HTR-8/SVneo (cell line): ENCODE data around the gene MELK.

ENCODE experiments used
- DNase-seq: peaks from one replicate; pipeline ENCODE4 v3.0.0; 2011; ENCODE audit warnings: low spot score, mixed read lengths; ENCODE audit not compliant: insufficient read length
- FAIRE-seq: peaks from 2 replicates; lab custom pipeline; 2011; peaks lifted over from hg19 to GRCh38; lab: Jason Lieb, UNC

MELK gene

DNA sequence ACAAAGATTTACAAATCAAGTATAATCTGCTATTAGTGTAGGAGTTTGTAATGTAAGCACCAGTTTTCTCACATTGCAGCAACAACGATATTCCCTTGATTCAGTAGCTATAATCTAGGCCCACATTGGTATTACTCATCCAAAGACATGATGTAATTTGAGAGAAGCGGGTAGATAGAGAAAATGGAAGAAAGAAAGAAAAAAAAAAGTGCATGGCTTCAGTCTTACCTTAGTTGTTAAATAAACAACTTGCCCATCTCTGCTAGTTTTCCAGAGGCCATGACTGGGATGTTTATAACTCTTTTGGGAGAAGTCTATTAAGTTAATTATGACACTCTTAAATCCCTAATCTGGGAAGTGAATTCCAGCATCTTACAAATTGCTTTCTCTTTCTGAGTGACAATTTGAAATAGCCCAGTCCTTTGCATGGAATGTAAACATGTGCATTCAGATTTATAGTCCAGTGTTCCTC is 2.8 kb downstream of the MELK start:
- FAIRE-seq (no peak), DNase-seq (no peak)

DNA sequence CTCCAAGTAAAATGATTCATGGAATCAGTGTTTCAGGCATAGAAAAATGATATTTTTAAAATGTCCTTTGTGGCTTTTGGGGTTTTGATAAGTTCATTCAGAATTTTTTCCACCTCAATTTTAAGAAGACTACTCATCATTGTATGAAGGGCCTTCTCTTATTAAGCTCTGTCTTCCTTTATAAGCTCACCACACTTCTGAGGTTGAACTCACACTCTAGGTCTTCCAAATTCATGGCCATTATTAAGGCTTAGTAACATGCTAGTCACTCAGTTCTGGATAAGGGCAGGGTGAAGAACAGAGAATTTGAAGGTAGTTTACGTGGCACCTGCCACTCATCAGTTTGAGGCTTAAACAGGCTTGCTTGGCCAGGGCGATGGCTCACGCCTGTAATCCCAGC is 4.2 kb downstream of the MELK start:
- FAIRE-seq (no peak), DNase-seq (no peak)

DNA sequence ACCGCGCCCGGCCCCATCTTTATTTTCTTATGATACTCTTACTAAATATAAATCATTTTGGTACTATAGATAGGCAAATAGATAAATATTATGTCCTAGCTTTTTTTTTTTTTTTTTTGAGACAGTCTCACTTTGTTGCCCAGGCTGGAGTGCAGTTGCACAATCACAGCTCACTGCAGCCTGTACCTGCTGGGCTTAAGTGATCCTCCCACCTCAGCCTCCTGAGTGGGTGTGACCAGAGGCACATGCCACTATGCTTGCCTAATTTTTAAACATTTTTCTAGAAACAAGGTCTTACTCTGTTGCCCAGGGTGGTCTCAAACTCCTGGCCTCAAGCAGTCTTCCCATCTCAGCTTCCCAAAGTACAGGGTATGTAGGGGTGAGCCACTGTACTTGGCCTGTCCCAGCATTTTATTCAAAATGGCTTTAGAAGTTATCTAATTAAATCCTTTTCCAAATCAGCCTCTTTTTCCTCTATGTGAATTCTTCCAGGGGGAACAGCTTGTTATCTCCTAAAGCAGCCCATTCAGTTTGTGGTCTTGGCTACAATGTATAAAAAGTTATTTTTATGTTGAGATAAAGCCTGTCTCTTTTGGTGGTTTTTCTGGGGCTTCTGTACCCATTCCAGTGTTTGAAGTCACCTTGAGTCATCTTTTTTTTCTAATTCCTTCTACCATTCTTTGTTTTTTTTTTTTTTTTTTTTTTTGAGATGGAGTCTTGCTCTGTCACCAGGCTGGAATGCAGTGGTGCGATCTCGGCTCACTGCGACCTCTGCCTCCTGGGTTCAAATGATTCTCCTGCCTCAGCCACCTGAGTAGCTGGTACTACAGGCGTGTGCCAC is 12.1 kb downstream of the MELK start:
- DNase-seq = peak; percentile 35
- FAIRE-seq = no peak

DNA sequence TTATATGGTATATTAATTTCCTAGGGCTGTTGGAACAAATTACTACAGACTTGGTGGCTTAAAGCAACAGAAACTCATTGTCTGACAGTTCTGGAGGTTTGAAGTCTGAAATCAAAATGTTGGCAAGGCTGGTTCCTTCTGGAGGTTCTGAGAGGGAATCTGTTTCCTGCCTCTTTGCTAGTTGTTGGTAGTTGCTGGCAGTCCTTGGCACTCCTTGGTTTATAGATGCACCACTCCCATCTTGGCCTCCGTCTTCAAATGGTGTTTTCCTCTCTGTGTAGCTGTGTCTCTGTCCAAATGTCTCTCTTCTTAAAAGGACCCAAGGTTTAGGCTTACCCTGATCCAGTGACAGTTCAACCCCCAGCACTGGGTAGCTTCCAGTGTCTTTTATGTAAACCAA is 17.5 kb downstream of the MELK start:
- DNase-seq (no peak), FAIRE-seq (no peak)

DNA sequence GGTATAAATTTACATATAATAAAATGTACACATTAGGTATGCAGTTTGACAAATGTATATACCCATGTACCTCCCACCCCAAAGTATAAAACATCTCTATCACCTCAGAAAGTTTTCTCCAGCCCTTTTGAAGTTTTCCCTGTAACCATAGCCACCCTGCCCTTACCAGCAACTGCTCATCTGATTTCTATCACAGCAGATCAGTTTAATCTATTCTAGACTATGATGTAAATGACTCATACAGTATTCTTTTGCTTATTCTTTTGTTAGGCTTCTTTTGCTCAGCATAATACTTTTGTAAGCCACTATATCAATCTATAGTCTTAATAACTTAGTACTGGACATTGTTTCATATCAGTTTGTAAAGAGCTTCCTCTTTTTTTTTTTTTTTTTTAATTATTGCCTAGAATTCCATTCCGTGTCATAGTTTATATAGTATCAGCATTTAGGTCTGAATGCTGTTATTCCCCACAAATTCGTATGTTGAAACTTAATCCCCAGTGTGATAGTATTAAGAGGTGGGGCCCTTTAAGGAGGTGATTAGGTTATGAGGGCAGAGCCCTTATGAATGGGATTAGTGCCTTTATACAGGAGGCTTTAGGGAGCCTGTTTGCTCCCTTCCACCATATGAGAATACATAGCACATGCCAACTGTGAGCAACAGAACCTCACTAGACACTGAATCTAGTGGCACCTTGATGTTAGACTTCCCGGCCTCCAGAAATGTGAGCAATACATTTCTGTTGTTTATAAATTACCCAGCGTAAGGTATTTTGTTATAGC is 20.3 kb downstream of the MELK start:
- FAIRE-seq (no peak), DNase-seq (no peak)

DNA sequence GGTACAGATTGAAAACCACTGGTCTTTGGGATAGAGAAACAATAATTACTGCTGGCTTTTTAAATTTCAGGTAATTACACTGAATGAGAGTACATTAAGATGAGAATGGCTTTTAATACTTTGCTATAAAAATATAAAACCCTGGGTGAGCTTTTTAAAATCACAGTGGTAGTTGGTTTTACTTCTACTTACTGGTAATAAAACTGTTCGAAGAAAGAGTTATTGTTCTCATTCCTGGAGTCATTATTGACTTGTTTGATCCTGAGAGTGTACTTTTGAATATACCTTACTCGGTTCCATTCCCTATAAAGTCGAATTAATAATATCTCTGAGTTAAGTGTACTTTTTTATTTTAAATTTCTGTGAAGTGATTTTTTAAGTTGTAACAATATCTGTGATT is 21.5 kb downstream of the MELK start:
- FAIRE-seq (no peak), DNase-seq (no peak)

DNA sequence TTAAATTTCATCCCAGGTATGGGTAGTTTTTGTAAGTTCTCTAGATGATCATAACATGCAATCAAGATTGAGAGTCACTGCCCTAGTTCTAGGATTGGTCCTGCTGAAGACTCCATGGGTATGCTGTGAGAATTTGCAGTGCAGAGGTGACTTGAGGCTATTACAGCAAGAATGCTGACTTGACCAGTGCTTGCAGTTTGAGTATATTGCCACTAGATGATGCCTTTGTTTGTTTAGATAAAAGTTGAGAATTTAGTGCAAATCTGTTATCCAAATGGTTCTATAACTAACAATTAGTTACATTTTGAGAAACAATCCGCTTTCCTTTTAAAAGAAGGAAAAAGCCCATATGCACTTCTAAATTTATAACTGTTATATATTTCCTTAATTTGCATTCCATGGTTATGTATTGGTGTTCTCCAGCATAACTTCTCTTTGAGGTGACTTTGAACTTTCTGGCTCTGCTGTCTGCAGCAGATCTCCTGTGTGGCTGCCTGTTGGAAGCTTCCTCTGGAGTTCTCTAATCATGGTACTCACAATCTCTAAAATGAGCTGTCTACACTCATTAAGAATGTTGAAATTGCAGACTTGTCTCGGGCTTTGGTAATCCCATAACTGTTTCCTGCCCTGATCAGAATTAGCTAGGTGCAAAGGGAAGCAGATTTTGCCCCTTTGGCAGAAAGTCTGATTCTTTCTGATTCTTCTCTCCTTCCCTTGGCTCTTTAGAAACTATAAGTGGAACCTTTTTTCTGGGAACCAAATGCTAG is 24.9 kb downstream of the MELK start:
- DNase-seq = peak; percentile 48
- FAIRE-seq = no peak

DNA sequence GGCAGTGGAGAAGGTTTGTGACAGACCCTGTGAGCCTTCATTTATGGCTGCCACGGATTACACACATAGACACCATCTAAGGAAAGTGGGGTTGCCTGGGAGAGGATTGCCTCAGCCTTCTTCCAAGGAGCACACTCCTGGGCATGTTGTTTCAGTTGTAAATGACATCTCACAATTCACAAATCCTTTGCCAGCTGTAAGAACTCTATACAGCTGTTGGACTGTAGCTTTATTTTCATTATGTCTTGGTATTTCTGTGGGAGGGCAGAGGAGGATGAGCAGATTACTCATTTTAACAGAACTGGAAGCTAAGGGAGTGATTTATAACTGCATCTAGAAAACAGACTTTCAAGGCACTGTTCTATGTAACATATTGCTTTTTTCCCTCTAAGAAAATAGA is 25.6 kb downstream of the MELK start:
- FAIRE-seq (no peak), DNase-seq (no peak)

DNA sequence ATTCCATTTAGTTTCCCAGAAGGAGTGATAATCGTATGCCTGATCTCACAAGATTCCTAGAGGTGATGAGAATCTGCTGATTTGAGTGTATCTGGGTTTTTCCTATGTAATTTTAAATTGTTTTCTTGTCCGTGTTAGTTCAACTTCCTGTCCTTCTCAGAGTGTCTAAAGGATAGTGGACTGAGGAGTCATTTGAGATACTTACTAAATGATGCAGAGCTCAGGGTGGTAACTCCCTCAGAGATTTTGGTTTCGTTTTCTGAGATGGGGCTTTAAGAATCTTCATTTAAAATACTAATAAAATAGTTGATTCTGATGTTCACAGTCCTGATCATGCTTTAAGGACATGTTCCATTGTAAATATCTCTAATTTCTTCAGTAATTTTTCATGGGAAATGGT is 30.3 kb downstream of the MELK start:
- DNase-seq (no peak), FAIRE-seq (no peak)

DNA sequence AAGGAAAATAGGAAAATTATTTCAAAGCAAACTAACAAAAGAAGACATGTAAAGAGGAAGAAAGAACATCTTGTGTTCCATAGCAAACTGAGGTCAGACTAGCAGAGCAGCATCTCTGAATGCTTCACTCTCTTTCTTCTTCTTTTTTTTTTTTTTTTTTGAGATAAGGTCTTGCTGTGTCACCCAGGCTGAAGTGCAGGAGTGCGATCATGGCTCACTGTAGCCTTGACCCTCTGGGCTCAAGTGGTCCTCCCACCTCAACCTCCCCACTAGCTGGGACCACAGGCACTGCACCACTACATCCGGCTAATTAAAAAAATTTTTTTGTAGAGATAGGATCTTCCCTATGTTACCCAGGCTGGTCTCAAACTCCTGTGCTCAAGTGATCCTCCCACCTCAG is 36.6 kb downstream of the MELK start:
- DNase-seq (no peak), FAIRE-seq (no peak)

DNA sequence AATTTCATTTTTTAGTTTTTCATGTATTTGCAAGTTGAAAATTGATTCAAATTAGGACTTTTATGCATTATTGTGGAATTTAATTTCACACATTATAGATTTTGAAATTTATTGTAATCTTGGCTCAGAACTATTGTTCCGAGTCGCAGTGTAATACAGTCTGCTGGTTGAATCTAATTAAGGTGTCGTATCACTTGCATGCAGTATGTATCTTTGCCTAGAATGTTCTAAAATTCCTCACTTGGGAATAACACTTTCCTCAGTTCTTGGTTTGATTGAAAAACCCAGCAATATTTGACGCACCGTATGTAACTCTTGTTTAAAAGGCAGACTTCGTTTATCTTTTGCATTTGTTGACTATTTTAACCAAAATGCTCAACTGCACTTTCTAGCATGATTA is 49.4 kb downstream of the MELK start:
- DNase-seq (no peak), FAIRE-seq (no peak)

DNA sequence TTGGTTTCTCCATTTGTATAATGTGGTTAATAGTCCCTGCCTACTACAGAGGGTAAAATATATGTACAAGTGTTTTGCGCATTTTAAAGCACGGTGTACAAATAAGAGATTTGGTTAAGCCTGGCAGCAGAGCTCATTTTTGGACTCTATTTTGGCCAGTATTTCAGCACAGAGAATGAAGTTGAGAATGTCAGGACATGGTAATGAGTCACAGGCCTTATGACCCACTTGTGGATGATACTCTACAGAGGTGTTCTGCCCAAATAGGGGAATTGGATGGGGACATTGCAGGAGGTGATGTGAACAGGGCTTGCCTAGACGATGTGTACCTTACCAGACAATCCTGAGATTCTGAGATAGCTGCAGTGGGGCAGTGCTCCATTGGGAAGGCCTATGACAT is 50.6 kb downstream of the MELK start:
- FAIRE-seq (no peak), DNase-seq (no peak)

DNA sequence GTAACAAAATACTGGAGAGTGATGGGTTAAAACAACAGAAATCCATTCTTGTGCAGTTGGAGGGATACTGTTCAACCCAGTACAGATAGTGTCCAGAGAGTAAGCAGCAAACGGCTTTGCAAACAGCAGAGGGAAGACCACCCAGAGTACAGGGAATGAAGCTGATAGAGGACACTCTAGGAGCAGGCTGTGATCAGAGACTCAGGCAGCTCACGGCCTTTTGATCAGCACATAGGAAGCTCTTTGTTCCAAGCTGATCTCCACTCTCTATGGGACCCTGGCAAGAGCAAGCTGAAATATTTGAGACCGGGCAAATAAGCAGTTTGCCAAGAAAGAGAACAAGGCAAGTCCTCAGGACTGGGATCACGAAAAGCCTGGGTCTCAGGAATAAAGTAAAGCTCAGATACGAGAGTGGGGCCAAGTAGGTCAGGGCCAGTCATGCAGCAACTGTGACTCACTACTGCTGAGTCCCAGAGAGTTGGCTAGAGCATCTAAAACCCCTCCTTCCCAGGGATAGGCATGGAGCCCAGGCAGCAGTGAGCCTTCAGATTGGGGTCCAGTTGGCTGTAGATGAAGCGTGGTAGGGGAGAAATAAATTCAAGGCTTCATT is 52.4 kb downstream of the MELK start:
- FAIRE-seq (no peak), DNase-seq (peak; percentile 41)

DNA sequence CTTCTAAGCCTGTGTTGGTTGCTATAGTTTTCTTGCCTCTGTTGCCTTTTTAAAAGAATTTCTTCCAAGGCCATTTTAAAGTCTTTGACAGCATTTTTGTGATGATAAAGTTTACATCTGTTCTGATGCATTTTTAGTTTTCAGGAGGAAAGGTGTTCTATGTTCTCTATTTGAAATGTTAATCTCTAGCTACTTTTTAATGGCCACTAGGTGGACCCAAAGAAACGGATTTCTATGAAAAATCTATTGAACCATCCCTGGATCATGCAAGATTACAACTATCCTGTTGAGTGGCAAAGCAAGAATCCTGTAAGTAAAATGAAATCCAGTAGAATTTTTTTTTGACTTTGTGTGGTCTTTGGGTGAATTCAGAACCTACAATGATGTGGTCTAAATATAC is 60.2 kb downstream of the MELK start:
- FAIRE-seq = no peak
- DNase-seq = peak; percentile 34

DNA sequence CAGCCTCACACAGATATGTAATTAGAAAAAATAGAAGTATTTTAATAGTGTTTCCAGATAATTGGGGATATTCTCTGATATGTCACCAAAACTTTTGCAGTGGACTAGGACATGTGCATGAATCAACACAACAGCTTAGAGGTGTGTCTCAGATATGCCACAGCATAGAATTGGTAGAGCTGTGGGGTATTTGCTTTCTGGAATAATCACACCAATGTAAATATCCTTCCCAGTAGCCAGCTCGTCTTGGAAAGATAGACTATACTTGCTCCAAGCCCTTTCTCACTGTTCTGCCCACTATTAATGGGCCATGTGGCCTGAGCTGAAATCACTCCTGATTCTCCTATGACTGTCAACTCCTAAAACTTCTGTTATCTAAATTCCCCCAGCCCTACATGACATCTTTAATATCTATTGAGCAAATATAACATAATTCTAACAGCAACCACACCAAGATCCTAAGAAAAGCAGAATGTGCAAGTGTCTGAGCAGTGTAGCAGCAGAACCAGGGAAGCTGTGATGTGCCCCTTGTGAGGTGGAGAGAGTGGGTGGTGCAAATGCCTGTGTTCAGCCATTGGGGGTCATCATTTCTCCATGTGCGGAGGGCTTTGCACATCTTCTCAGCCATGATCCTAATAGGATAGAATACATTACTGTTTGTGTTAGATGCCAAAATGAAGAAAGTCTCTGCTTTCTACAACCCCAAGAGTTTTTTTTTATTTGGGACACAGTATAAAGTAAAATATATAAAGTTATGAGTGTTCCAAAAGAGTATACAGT is 65.0 kb downstream of the MELK start:
- FAIRE-seq = no peak
- no peak for DNase-seq

DNA sequence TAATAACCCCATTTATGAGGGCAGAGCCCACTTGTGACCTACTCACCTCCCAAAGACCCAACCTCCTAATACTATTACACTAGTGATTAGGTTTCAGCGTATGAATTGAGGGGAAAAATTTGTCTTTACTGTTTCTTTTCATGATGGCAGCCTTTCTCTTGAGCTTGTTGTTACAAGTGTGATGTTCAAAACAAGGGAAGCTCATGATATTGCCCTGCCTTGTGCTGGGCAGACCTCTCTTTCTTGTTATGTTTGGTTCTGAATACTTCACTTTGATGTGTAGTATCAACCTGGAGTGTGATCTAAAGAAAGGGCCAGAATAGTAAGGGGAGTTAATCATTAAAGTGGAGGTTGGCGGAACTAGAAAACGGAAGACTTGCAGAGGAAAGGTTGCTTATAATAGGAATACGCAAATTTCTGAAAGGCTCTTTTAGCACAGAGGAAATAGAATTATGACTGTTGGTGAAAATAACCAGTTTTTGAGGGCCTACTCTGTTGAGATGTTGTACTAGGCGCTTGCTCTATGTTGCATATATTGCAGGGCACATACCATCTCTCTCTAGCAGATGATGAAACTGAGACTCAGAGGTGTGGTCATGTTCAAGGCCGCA is 68.2 kb downstream of the MELK start:
- FAIRE-seq = no peak
- DNase-seq = no peak

DNA sequence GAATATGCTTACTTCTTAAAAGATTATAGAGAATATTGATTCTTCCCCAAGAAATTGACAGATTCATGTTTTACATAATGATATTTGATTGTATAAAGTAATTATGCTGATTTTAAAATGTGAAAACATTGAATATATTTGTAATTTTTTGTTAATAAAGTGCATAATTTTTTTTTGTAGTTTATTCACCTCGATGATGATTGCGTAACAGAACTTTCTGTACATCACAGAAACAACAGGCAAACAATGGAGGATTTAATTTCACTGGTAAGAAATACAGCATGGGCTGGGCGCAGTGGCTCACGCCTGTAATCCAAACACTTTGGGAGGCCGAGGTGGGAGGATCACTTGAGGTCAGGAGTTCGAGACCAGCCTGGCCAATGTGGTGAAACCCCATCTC is 70.1 kb downstream of the MELK start:
- no peak for DNase-seq
- no peak for FAIRE-seq

DNA sequence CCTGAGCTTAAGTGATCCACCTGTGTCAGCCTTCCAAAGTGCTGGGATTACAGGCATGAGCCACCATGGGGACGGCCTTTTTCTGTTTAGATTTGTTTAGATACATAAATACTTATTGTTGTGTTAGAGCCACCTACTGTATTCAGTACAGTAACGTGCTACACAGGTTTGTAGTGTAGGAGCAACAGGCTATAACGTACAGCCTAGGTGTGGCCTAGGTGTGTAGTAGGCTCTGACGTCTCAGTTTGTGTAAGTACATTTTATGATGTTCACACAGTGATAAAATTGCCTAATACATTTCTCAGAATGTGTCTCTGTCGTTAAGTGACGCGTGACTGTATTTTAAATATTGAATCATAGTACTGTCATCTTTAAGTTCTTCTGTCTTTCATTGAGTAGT is 84.1 kb downstream of the MELK start:
- FAIRE-seq (no peak), DNase-seq (no peak)

DNA sequence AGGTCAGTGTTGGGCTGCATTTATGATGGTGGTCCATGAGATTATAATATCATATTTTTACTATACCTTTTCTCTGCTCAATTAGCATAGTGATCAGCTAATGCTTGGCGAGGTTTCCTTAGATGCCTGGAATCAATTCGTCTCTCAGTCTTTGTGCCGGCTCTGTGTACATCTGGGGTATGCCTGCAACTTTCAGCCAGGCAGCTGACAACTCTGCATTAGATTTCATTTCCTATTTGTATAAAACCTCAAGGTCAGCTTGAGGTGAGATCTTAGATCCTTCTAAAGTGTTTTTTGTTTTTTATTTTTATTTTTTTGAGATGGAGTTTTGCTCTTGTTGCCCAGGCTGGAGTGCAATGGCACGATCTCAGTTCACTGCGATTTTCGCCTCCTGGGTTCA is 86.8 kb downstream of the MELK start:
- no peak for FAIRE-seq
- DNase-seq = no peak
